GM21717 (cell line): ENCODE results near the gene DSTYK.
"Not testable (repeated sequence)": the region's sequence is repeated elsewhere in the genome, so short reads cannot be mapped to it uniquely, and the experiment has no call there.

ENCODE experiments used
- ATAC-seq: cut with Tn5 transposase; IDR thresholded peaks from one replicate; pipeline ENCODE4 v1.9.1; 2021; ENCODE audit warnings: mild to moderate bottlenecking, moderate library complexity; ENCODE audit not compliant: unreplicated experiment

DSTYK gene

DNA sequence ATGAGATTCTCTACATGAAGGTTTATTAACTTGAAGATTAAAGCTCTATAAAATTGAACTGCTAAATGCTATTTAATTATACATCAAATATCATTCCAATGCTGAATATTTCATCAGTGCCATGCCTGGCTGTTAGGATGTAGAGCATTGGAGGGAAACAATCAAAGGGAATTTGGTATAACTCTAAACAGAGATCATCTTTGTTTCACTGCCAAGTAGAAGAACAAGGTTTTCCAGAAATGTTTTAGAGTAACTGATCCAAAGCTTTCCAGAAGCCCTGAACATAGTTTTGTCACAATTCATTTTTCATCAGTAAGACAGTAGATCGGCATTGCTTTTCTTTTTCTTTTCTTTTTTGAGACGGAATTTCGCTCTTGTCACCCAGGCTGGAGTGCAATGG is 5.9 kb upstream of the DSTYK start:
- ATAC-seq, result no peak

DNA sequence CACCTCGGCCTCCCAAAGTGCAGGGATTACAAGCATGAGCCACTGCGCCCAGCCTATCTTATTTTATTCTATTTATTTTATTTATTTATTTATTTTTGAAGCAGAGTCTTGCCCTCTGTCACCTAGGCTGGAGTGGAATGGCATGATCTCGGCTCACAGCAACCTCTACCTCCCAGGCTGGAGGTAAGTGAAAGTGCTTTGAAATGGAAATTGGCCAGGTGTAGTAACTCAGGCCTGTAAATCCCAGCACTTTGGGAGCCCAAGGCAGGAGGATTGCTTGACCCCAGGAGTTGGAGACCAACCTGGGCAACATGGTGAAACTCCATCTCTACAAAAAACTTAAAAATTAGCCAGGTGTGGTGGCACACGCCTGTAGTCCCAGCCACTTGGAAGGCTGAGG is 5.1 kb upstream of the DSTYK start:
- ATAC-seq, result no peak

DNA sequence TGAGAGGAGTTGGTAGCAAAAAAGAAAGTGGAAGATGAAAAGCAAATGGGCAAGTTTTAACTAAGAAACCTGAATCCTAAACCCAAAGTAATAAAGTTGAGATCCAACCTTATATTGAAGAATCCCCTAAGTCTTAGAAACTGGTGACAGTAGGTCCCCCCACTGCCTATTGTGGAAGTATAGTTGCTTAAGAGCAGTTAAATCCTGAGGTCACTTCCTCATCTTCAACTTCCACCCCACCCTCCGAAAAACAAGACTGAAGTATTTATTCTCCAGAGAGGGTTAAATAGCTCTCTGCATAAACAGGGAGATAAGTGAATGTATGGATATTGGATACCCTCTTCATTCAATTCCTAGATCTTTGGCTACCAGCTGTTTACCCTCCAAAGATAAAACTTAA is 3.3 kb upstream of the DSTYK start:
- ATAC-seq, result no peak

DNA sequence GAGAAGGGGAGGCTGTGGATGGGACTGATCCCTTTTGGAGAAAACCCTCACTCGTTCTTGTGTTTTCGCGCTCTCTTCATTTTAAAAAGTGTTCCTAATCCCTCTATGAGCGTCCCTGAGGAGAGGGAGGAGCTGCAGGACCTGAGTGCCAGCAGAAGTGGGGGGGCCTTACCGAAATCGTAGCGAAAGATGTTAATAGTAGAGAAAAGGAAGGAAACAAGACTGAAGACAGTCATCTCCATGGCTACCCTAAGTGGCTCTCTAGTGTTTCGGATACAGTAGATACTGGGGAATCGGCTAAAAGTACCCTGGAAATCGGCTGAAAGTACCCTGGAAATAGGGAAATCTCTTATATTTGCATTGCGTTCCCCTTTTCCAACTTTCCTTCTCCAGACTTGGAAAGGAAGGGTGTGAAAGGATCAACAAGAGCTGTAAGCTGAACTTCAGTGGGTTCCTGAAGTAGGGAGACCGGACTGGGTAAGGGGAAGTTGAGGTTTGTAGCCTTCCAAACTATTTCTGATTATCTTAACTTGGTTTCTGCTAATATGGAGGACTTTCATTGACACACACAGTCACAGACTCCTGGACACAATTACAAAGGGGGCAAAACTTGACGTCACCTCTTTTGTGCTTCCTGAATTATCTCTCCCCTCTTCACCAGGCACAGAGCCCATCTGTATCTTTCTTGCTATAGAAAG is 486 bp upstream of the DSTYK start:
- ATAC-seq, result peak; percentile 21

DNA sequence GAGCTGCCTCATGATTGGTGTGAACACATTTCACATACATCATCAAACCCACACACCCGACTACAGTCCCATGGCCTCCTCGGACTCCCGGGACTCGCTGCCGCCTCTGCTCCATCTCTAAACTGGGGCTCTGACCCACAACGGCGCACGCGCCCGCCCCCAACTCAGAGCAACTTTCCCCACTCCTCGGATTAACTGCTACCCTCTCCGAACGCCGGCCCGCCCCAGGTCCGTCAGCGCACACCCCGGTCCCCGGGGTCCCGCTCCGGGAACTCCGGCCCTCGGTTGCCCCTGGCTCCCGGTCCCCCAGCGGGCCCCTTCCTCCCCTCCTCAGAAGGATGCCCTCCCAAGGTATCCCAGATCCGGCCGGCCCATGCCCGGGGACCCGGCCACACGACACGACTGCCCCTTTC is 740 bp downstream of the DSTYK start:
- ATAC-seq, result peak; percentile 9

DNA sequence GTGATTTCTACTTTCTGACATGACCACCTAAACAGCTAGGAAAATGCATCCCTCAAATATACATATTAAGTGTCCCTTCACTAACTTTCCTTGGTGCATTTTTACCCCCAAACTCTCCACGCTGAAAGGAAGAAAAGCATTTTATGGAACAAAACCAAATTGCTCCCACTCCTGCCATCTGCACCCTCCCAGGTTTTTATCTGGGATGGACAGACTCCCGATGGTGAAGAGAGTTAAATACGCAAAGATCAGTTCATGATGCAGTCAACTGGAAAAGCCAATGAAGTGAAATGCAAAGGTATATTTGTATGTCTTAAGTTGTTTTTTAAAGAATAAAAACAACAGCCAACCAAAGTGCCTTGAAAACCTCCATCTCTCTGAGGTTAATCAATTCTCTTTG is 2.7 kb downstream of the DSTYK start:
- no peak for ATAC-seq

DNA sequence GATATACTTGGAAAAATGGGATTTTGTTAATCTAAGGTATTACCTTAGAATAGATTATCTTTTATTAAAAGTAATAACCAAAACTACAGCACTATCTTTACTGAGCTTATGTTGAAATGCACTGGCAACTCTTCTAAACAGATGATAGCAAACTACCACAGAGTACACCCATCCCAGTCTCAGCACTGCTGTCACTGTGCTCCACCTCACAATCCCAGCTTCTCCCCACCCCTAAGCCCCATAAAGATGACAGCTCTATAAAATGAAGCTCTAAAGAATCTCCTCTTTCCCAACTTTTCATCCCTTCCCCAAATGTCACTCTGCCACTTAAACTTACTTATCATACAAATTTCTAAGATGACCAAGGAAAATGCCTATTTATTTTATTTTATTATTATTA is 6.4 kb downstream of the DSTYK start:
- no peak for ATAC-seq

DNA sequence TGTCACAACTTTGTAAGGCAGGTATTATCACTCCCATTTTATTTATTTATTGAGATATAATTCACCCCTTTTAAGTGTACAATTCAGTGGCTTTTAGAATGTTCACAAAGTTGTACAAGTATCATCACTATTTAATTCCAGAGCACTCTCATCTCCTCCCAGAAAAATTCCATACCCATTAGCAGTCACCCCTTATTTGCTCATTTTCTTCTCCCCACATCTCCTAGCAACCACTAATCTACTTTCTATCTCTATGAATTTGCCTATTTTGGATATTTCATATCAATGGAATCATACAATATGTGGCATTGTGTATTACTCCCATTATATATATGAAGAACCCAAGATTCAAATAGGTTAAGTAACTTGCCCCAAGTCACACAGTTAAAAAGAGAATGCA is 7.0 kb downstream of the DSTYK start:
- no peak for ATAC-seq

DNA sequence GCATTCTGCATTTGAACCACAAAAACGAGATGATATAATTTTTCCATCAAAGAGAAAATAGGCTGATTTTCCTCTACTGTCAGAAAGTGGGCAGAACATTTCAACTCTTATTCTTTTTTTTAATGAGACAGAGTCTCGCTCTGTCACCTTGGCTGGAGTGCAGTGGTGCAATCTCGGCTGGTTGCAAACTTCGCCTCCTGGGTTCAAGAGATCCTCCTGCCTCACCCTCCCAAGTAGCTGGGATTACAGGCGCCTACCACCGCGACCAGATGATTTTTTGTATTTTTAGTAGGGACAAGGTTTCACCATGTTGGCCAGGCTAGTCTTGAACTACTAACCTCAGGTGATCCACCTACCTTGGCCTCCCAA is 11.6 kb downstream of the DSTYK start:
- no peak for ATAC-seq

DNA sequence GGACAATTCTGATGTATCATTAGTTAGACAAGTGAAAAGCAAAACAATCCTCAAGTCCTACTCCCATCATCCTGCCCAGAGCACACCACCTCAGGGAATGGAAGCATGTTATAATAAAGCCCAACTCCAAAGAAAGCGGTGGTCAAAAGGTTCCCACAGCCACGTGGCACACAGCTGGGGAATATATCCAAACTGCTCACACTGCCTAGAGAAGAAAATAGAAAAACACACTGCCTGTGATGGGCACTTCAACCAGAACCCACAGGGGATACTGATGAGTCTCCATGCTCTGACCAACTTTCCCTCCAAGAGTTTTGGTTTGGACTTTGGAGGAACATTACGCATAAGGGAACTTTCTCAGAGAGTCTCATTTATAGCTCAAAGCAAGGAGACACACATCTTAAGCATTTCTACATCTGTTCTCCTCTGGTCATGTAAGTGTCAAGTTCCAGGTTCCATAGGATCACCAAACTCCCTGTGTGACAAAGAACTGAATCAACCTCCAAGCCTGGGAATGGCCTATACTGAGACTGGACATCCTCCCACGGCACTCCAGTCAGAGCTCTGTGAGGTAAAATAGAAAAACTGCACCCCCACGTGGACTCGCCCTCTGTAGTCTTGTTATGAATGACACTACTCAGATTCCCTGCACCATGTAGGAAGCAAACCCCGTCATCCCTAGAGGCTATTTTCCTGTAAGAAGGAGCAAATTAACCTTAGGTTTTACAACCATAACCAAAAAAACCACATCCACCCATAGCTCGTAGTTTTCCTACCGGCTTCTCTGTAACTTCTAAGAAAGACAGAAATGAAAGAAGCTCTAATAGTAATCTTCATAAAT is 12.2 kb downstream of the DSTYK start:
- no peak for ATAC-seq

DNA sequence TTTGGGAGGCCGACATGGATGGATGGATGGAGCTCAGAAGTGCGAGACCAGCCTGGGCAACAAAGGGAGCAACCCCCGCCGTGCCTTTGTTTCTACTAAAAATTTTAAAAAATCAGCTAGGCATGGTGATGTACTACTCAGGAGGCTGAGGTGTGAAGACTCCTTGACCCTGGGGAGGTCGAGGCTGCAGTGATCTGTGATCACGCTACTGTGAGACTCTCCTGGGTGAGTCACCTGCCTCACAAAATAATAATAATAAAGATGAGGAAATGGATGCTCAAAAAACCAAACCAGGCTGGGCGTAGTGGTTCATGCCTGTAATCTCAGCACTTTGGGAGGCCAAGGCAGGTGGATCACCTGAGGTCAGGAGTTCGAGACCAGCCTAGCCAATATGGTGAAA is 19.2 kb downstream of the DSTYK start:
- no peak for ATAC-seq

DNA sequence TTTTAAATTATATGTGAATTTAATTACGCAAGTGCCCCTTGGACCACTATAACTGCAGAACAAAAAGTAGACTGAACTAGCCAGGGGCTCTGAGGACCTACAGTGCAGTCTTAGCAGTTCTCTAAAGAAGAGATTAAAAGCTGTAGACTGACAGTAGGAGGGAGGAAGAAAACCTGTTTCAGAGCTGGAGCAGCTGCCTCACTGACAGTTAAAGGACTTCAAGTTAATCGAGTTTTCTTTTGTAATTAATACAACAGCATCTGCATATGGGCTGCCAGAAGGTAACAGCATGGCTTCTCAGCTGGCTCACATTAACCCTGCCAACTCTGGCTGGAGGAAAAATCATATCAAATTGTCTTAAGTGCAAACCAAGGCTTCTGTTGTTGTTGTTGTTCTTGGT is 19.9 kb downstream of the DSTYK start:
- no peak for ATAC-seq

DNA sequence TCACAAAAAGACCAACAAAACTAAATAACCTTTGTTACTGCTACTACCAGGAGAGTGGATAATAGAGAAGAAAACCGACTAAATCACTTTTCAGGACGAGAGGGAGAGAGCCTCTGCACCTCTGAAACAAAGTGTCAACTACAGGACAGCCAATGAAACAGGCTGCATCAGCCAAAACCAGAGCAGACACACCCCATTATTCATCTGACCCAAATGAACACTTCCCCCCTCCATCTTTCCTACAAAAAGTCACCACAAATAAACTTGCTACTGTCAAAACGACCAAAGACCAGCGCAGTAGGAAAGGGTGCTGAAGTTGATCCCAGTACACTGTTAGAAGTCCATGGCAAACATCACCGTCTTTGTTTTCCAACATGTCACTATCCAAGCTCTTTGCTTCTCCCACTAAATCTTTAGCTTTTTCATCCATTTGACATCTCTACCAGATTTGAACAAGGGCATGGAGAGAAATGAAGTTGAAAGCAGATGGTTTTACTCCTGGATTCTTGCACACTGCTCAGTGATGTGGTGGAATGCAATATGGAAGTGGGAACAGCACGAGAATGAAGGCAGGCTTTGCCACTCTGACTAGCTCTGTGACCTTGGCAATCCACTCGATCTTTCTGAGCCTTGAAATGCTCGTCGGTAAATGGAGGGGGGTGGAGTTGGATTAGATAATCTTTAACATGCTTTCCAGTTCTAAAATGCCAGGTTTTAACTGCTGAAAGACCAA is 20.5 kb downstream of the DSTYK start:
- no peak for ATAC-seq

DNA sequence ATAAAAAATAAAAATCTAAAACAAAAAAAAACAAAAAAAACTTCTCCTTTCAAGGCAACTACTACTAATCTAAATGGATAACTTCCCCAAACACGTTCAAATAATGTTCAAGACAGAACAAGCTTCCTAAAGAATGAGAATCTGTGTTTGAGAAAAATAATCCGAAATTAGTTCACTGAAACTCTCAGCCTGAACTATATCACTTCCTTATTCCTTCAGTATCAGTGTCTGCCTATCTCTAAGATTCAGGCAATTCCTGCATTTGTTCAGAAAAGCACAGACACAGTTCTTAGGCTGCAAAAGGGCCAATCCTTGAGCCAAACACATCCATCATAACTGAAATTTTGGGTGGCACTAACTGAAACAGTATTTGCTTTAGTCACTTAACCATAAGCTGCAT is 22.4 kb downstream of the DSTYK start:
- no peak for ATAC-seq

DNA sequence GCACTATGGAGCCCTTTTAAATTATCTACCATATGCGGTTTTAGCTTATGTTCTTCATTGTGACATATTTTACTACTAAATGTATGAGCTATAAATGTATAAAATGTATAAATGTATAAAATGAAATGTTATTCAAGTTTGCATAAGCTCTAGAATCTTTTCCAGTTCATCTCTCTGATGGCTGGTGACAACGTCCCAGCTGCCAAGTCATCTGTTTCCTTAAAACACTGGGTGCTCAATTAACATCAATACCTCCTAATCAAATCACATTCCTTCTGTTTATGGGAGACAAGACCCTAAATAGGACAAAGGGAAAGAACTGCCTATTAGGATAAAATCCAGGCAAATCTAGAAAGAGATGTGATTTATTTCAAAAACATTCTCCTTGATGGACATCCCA is 22.9 kb downstream of the DSTYK start:
- ATAC-seq, result no peak

DNA sequence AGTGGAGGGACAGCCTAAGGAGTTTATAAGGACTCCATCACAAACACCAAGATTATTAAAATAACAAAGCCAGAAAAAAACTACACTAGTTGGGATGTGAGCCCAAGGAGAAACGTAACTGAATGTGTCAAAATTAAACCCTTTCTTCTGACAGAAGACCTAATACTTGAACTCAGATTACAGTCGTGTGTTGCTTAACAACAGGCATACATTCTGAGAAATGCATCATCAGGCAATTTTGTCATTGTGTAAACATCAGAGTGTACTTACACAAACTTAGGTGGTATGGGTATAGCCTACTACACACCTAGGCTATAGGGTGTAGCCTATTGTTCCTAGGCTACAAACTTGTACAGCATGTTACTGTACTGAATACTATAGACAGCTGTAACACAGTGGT is 23.4 kb downstream of the DSTYK start:
- no peak for ATAC-seq

DNA sequence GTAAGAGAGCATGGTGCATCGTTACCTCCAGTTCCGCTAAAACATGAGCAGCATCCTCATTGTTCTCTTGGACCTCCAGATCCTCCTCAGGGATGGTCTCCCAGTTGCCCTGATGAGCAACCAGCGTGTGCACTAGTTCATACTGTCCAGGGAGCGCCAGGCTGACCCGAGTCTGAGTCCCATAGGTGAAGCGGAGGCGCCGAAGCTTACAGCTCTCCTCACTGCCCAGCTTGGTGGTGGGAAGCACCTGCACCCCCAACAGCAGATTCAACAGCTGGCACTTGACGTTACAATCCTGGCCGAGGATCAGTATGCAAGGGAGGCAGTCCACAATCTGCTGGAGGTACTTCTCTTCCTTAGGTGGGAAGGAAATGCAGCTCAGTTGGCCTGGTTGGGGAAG is 24.1 kb downstream of the DSTYK start:
- no peak for ATAC-seq

DNA sequence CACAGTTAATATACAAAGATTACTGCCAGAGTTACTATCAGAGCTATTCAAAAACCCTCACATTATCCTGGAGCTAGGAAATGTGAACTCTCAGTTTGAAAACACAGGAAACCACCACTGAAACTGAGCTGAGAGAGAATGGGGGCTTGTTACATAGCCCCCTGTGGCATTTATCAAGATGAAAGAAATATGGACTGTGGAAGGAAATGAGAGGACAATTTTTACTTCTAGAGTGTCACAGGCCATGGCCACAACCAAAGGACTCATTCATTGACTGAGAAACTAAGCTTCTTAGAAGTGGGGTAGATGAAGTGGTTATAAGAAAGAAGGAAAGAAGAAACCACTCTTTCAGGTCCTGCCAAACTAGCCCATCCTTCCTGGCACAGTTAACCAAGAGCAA is 25.3 kb downstream of the DSTYK start:
- ATAC-seq, result no peak

DNA sequence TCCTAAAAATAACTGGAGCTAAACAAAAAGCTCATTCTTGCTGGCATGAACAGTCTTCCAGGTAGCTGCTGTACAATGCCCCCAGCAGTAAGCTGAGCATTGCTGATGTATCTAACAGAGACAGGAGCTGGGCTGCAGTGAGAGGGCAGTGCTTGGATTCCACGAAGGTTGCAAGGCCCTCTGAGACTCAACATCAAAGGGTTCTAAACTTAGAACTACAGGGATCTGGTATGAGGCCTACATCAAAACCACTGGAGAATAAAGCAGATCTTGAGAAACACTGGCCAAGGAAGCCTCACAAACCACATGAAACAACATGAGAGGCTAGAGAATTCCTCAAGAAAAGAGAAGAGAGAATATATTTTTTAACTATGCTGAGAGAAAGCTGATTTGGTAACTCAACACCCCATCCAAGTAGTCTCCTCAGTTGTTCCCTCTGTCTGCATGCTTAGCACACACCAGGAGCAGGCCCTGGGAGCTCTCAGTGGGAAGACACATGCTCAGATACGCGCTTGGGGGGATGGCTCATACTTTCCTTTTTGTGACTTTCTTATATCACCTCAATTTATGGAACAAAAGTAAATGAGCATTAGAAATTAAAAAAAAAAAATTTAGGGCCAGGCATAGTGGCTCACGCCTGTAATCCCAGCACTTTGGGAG is 27.7 kb downstream of the DSTYK start:
- no peak for ATAC-seq

DNA sequence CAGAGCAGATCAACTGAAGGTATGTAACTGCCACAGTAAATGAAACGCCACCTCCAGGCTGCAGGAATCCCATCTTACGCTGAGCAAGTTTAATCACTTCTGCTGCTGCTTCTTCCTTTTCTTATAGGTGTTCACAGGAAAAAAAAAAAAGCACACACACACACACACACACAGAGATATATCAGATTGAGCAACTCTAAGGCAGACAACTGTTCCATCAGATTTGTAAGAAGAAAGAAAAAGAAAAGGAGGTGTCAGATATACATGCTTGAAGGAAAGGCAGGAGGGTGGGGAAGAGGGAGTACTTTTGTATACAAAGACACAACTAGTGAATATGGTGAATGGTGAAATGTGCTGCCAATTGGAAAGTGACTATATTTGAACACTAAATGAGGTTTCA is 28.6 kb downstream of the DSTYK start:
- no peak for ATAC-seq

DNA sequence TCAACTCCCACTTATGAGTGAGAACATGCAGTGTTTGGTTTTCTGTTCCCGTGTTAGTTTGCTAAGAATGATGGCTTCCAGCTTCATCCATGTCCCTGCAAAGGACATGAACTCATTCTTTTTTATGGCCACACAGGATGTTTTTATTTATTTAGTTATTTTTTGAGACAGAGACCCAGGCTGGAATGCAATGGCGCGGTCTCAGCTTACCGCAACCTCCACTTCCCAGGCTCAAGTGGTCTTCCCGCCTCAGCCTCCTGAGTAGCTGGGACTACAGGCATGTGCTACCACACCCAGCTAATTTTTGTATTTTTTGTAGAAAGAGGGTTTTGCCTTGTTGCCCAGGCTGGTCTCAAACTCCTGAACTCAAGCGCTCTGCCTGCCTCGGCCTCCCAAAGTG is 31.2 kb downstream of the DSTYK start:
- ATAC-seq, result not testable (repeated sequence)
